NCI-H146 treated with DMSO at 0.1 percent for 48 hours (cell line): ENCODE data around the gene TGFBI.

Experiments used
- DNase-seq: peaks from one replicate; lab custom pipeline; 2025; ENCODE audit not compliant: unreplicated experiment; lab: John Stamatoyannopoulos, UW

TGFBI gene

GRCh38 chr5:136028782-136029742, at the start of gene TGFBI:
Gene TGFBI, plus strand, starts transcription at chr5:136028988. Its CDS starts 68 bp downstream, at chr5:136029056.
- DNase-seq = no peak

GRCh38 chr5:135978993-135979392, 49.8 kb upstream of the TGFBI start:
- DNase-seq = no peak

GRCh38 chr5:135979510-135979909, 49.3 kb upstream of the TGFBI start:
- DNase-seq = no peak

- no peak for DNase-seq
Observed at GRCh38 chr5:135980620-135981019, 48.2 kb upstream of the TGFBI start.

- no peak for DNase-seq
Observed at GRCh38 chr5:135985951-135986350, 42.8 kb upstream of the TGFBI start.

- no peak for DNase-seq
Observed at GRCh38 chr5:135986401-135986800, 42.4 kb upstream of the TGFBI start.

- DNase-seq = no peak
Observed at GRCh38 chr5:135986891-135987401, 41.8 kb upstream of the TGFBI start.

- DNase-seq = no peak
Observed at GRCh38 chr5:135988546-135988945, 40.2 kb upstream of the TGFBI start.

GRCh38 chr5:135989686-135990085, 39.1 kb upstream of the TGFBI start:
- DNase-seq = no peak

GRCh38 chr5:135990528-135991255, 38.1 kb upstream of the TGFBI start:
- DNase-seq = no peak

- DNase-seq = no peak
Observed at GRCh38 chr5:135991429-135991828, 37.4 kb upstream of the TGFBI start.

- DNase-seq = no peak
Observed at GRCh38 chr5:135993335-135993879, 35.4 kb upstream of the TGFBI start.

- DNase-seq = no peak
Observed at GRCh38 chr5:135993880-135994636, 34.7 kb upstream of the TGFBI start.

- DNase-seq = no peak
Observed at GRCh38 chr5:135995976-135996375, 32.8 kb upstream of the TGFBI start.

- DNase-seq = no peak
Observed at GRCh38 chr5:135996611-135997010, 32.2 kb upstream of the TGFBI start.

GRCh38 chr5:135997673-135998335, 31.0 kb upstream of the TGFBI start:
- DNase-seq = no peak

- no peak for DNase-seq
Observed at GRCh38 chr5:135998889-135999288, 29.9 kb upstream of the TGFBI start.

- DNase-seq = no peak
Observed at GRCh38 chr5:135999406-136000139, 29.2 kb upstream of the TGFBI start.

GRCh38 chr5:136000147-136000546, 28.6 kb upstream of the TGFBI start:
- DNase-seq = no peak

GRCh38 chr5:136000932-136001331, 27.9 kb upstream of the TGFBI start:
- no peak for DNase-seq
